Activated CD4-positive, alpha-beta T cell treated with anti-CD3 and anti-CD28 coated beads, Interleukin-2, amount 10 ng/mL, durations not matched to agents 7 days and 5 days (primary cell): ENCODE measurements around the gene VTI1A. TPM values are rescaled to one million over a fixed set of nuclear protein-coding genes. Genes with fewer than 3 reads are reported as not detected.

Source experiments
- CTCF ChIA-PET: fragments of 350-600 bp; sonication (Branson Sonifier 250); formaldehyde crosslinking; loops from one replicate; lab custom pipeline; 2021; ENCODE audit warnings: antibody characterized with exemption; lab: Charles Lee
- POLR2A ChIA-PET: fragments of 350-600 bp; sonication (Branson Sonifier 250); formaldehyde crosslinking; loops from one replicate; lab custom pipeline; 2021; ENCODE audit warnings: antibody characterized with exemption; lab: Charles Lee
- DNase-seq: peaks from one replicate; pipeline ENCODE4 v3.0.0-alpha.2; 2020
- H3K27ac Mint-ChIP-seq: one replicate; pipeline ENCODE4 v1.8.0; 2021; ENCODE audit warnings: mild to moderate bottlenecking, moderate library complexity, mixed read lengths
- H3K27me3 Mint-ChIP-seq: one replicate; pipeline ENCODE4 v1.8.0; 2021; ENCODE audit warnings: mixed read lengths
- H3K36me3 Mint-ChIP-seq: one replicate; pipeline ENCODE4 v1.8.0; 2021; ENCODE audit warnings: low read depth, mixed read lengths
- H3K4me1 Mint-ChIP-seq: one replicate; pipeline ENCODE4 v1.8.0; 2021; ENCODE audit warnings: mixed read lengths
- H3K4me3 Mint-ChIP-seq: one replicate; pipeline ENCODE4 v1.8.0; 2021; ENCODE audit warnings: mild to moderate bottlenecking, moderate library complexity, mixed read lengths
- H3K9me3 Mint-ChIP-seq: one replicate; pipeline ENCODE4 v1.8.0; 2021; ENCODE audit warnings: mixed read lengths
- total RNA-seq, 2 experiments: library from RNA; stranded (reverse); gene quantifications; one replicate each; pipeline ENCODE4 v1.2.3, GENCODE V29; 2021

The VTI1A gene
- total RNA-seq, 2 experiments from 2014 or later = 39.6 to 41.5 TPM

- ChIA-PET POLR2A (no interaction called here), CTCF (no interaction called here)
- Mint-ChIP-seq H3K4me1 (no peaks in the 10 kb centered on the region), H3K4me3 (no peak overlapping the region), H3K36me3 (no peaks in the 10 kb centered on the region), H3K27me3 (no peaks in the 10 kb centered on the region), H3K9me3 (no peaks in the 10 kb centered on the region), H3K27ac (no peak overlapping the region)
- DNase-seq = no peak
Measured at GRCh38 chr10:112821663-112822062, 374.6 kb downstream of the VTI1A start.

- H3K27ac Mint-ChIP-seq = no peak overlapping the region
- H3K4me3 Mint-ChIP-seq = no peak overlapping the region
- no peaks in the 10 kb centered on the region for H3K4me1 Mint-ChIP-seq
- ChIA-PET CTCF (interaction anchor here (1.2 kb wide), 1 partner anchor 9 kb away, joined by 3 read pairs; no protein-coding TSS in a partner anchor), POLR2A (no interaction called here)
- H3K36me3 Mint-ChIP-seq = no peaks in the 10 kb centered on the region
- H3K9me3 Mint-ChIP-seq = no peaks in the 10 kb centered on the region
- no peak for DNase-seq
- no peaks in the 10 kb centered on the region for H3K27me3 Mint-ChIP-seq
Measured at GRCh38 chr10:112823007-112823406, 376.0 kb downstream of the VTI1A start.

GRCh38 chr10:112823604-112824003 lies 376.6 kb downstream of the VTI1A start:
- Mint-ChIP-seq H3K27me3 (no peaks in the 10 kb centered on the region), H3K27ac (no peak overlapping the region), H3K4me1 (no peaks in the 10 kb centered on the region), H3K36me3 (no peaks in the 10 kb centered on the region), H3K4me3 (no peak overlapping the region), H3K9me3 (no peaks in the 10 kb centered on the region)
- POLR2A ChIA-PET = no interaction called here
- CTCF ChIA-PET = interaction anchor here (1.2 kb wide), 1 partner anchor 9 kb away, joined by 3 read pairs; no protein-coding TSS in a partner anchor
- no peak for DNase-seq

- no peaks in the 10 kb centered on the region for H3K36me3 Mint-ChIP-seq
- CTCF ChIA-PET = no interaction called here
Measured at GRCh38 chr10:112826018-112826697, 379.1 kb downstream of the VTI1A start.

GRCh38 chr10:112827086-112827485 lies 380.1 kb downstream of the VTI1A start:
- Mint-ChIP-seq H3K27ac (no peak overlapping the region), H3K9me3 (no peaks in the 10 kb centered on the region), H3K36me3 (no peaks in the 10 kb centered on the region), H3K4me3 (no peak overlapping the region), H3K27me3 (no peaks in the 10 kb centered on the region), H3K4me1 (no peaks in the 10 kb centered on the region)
- ChIA-PET POLR2A (no interaction called here), CTCF (no interaction called here)
- DNase-seq = no peak

More at GRCh38 chr10:112826018-112826697, 379.1 kb downstream of the VTI1A start:
- Mint-ChIP-seq H3K4me3 (no peak overlapping the region), H3K27ac (no peak overlapping the region), H3K9me3 (no peaks in the 10 kb centered on the region), H3K27me3 (no peaks in the 10 kb centered on the region), H3K4me1 (no peaks in the 10 kb centered on the region)
- DNase-seq = no peak
- POLR2A ChIA-PET = no interaction called here

- POLR2A ChIA-PET = no interaction called here
- H3K4me1 Mint-ChIP-seq = no peaks in the 10 kb centered on the region
Measured at GRCh38 chr10:112827951-112828350, 380.9 kb downstream of the VTI1A start.

GRCh38 chr10:112831859-112832258 lies 384.8 kb downstream of the VTI1A start:
- no peak overlapping the region for H3K27ac Mint-ChIP-seq
- ChIA-PET CTCF (no interaction called here), POLR2A (no interaction called here)
- H3K4me1 Mint-ChIP-seq = no peaks in the 10 kb centered on the region
- H3K27me3 Mint-ChIP-seq = no peaks in the 10 kb centered on the region
- H3K4me3 Mint-ChIP-seq = no peak overlapping the region
- DNase-seq = no peak
- H3K9me3 Mint-ChIP-seq = no peaks in the 10 kb centered on the region
- H3K36me3 Mint-ChIP-seq = no peaks in the 10 kb centered on the region

More at GRCh38 chr10:112827951-112828350, 380.9 kb downstream of the VTI1A start:
- H3K4me3 Mint-ChIP-seq = no peak overlapping the region
- CTCF ChIA-PET = no interaction called here
- no peak overlapping the region for H3K27ac Mint-ChIP-seq
- no peaks in the 10 kb centered on the region for H3K36me3 Mint-ChIP-seq
- H3K27me3 Mint-ChIP-seq = no peaks in the 10 kb centered on the region
- H3K9me3 Mint-ChIP-seq = no peaks in the 10 kb centered on the region
- DNase-seq = no peak

- Mint-ChIP-seq H3K4me1 (no peaks in the 10 kb centered on the region), H3K27me3 (no peaks in the 10 kb centered on the region), H3K36me3 (no peaks in the 10 kb centered on the region), H3K9me3 (no peaks in the 10 kb centered on the region), H3K27ac (peak overlapping the region; percentile 19), H3K4me3 (no peak overlapping the region)
- DNase-seq = no peak
- ChIA-PET POLR2A (no interaction called here), CTCF (no interaction called here)
Measured at GRCh38 chr10:112832361-112832878, 385.4 kb downstream of the VTI1A start.

GRCh38 chr10:112832959-112833358 lies 385.9 kb downstream of the VTI1A start:
- ChIA-PET POLR2A (no interaction called here), CTCF (no interaction called here)
- H3K9me3 Mint-ChIP-seq = no peaks in the 10 kb centered on the region
- H3K4me1 Mint-ChIP-seq = no peaks in the 10 kb centered on the region
- no peak for DNase-seq
- H3K27me3 Mint-ChIP-seq = no peaks in the 10 kb centered on the region
- H3K4me3 Mint-ChIP-seq = no peak overlapping the region
- no peak overlapping the region for H3K27ac Mint-ChIP-seq
- H3K36me3 Mint-ChIP-seq = no peaks in the 10 kb centered on the region

GRCh38 chr10:112834751-112835181 lies 387.8 kb downstream of the VTI1A start:
- no peaks in the 10 kb centered on the region for H3K27me3 Mint-ChIP-seq
- no peak overlapping the region for H3K27ac Mint-ChIP-seq
- ChIA-PET CTCF (no interaction called here), POLR2A (no interaction called here)
- H3K36me3 Mint-ChIP-seq = peaks cover 1% of the 10 kb centered on the region
- H3K4me1 Mint-ChIP-seq = no peaks in the 10 kb centered on the region
- no peak overlapping the region for H3K4me3 Mint-ChIP-seq
- no peak for DNase-seq
- no peaks in the 10 kb centered on the region for H3K9me3 Mint-ChIP-seq

GRCh38 chr10:112835217-112835715 lies 388.3 kb downstream of the VTI1A start:
- CTCF ChIA-PET = no interaction called here
- H3K36me3 Mint-ChIP-seq = peaks cover 1% of the 10 kb centered on the region

GRCh38 chr10:112835944-112836451 lies 389.0 kb downstream of the VTI1A start:
- no peak overlapping the region for H3K4me3 Mint-ChIP-seq
- ChIA-PET CTCF (no interaction called here), POLR2A (no interaction called here)
- no peaks in the 10 kb centered on the region for H3K27me3 Mint-ChIP-seq
- peaks cover 4% of the 10 kb centered on the region for H3K9me3 Mint-ChIP-seq
- H3K36me3 Mint-ChIP-seq = peaks cover 1% of the 10 kb centered on the region
- DNase-seq = no peak
- no peak overlapping the region for H3K27ac Mint-ChIP-seq
- no peaks in the 10 kb centered on the region for H3K4me1 Mint-ChIP-seq

More at GRCh38 chr10:112835217-112835715, 388.3 kb downstream of the VTI1A start:
- no peak overlapping the region for H3K4me3 Mint-ChIP-seq
- POLR2A ChIA-PET = no interaction called here
- H3K9me3 Mint-ChIP-seq = peaks cover 2% of the 10 kb centered on the region
- no peaks in the 10 kb centered on the region for H3K27me3 Mint-ChIP-seq
- H3K4me1 Mint-ChIP-seq = no peaks in the 10 kb centered on the region
- no peak for DNase-seq
- H3K27ac Mint-ChIP-seq = peak overlapping the region; percentile 9

- H3K36me3 Mint-ChIP-seq = peaks cover 1% of the 10 kb centered on the region
- no peaks in the 10 kb centered on the region for H3K4me1 Mint-ChIP-seq
- ChIA-PET POLR2A (no interaction called here), CTCF (interaction anchor here (0.6 kb wide), 1 partner anchor 1145 kb away, joined by 3 read pairs; no protein-coding TSS in a partner anchor)
- no peaks in the 10 kb centered on the region for H3K27me3 Mint-ChIP-seq
- peaks cover 4% of the 10 kb centered on the region for H3K9me3 Mint-ChIP-seq
- no peak overlapping the region for H3K27ac Mint-ChIP-seq
- no peak for DNase-seq
- no peak overlapping the region for H3K4me3 Mint-ChIP-seq
Measured at GRCh38 chr10:112838784-112839481, 391.9 kb downstream of the VTI1A start.
